Mesothelial cell of epicardium (in vitro differentiated cells): ENCODE results near the gene CSF2. TPM values are rescaled to one million over a fixed set of nuclear protein-coding genes. Genes with fewer than 3 reads are reported as not detected.
A peak's percentile ranks its signal among the peaks of the same experiment; 100 is the strongest.

Experiments used
- DNase-seq, 2 experiments: peaks; one replicate each; pipeline ENCODE4 v3.0.0; 2021; ENCODE audit warnings: low spot score in 2 of 2; ENCODE audit not compliant: unreplicated experiment in 2 of 2
- H3K27ac Mint-ChIP-seq: 2 replicates; pipeline ENCODE4 v1.8.0; 2021; ENCODE audit warnings: mixed read lengths
- H3K27me3 Mint-ChIP-seq: 2 replicates; pipeline ENCODE4 v1.8.0; 2021; ENCODE audit warnings: low read depth, mixed read lengths
- H3K36me3 Mint-ChIP-seq: 2 replicates; pipeline ENCODE4 v1.8.0; 2021; ENCODE audit warnings: mixed read lengths
- H3K4me1 Mint-ChIP-seq: 2 replicates; pipeline ENCODE4 v1.8.0; 2021; ENCODE audit warnings: mixed read lengths
- H3K4me3 Mint-ChIP-seq: 2 replicates; pipeline ENCODE4 v1.8.0; 2021; ENCODE audit warnings: mild to moderate bottlenecking, moderate library complexity, mixed read lengths
- H3K9me3 Mint-ChIP-seq: 2 replicates; pipeline ENCODE4 v1.8.0; 2021; ENCODE audit warnings: mixed read lengths
- CTCF ChIP-seq: fragments of 200-600 bp; sonication (generic); IDR thresholded peaks from one replicate; pipeline ENCODE4 v1.5.0; 2021; ENCODE audit warnings: antibody characterized with exemption; ENCODE audit not compliant: unreplicated experiment
- total RNA-seq: library from RNA; stranded (reverse); gene quantifications from 3 replicates; pipeline ENCODE4 v1.2.1, GENCODE V29; 2021

Gene CSF2
- total RNA-seq, 1 donor from 2014 or later = not detected

DNA sequence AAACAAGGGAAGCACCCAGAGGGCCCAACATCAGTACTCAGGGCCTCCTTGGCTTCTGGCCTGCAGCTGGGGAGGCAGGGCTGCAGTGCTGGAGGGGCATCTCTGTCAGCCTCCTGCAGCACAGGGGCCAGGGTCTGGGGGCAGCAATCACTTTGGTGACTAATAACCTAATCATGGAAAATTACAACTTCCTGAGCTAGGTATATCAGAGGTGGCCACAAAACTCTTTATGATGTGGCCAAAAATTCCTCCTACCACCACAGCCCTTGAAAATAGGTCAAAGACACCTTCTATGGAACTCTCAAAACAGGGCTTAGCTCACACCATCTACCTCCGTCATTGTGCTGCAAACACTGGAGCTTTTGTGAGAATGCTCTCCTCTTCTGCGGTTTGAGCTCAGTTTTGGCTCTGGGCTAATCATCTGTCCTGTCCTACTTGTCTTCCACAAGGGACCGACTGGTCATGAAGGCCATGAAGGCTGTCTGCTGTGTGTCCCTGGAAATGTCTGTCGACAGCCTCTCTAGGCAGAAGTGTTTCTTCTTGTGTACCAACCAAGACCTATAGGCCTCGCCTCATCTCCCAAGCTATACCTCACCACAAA, 28.6 kb downstream of the CSF2 start:
- Mint-ChIP-seq H3K36me3 (no peaks in the 10 kb centered on the region), H3K27ac (no peak overlapping the region)

DNA sequence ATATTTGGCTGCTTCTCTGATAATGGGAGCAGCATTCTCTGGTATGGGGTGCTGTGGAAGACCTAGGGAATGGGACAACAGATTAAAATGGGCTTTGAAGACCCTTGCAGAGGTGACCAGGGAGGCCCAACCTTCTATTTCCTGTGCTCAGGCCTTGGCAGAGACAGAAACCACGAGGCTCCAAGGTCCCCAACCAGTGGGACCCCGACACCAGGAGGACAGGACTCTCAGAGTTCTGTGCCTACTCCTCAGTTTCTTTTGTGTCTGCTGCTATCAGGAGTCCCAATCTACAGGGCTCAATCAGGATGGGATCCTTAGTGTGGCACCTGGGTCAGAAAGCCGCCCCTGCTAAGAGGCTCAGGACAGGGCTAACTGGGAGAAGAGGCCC, 29.3 kb downstream of the CSF2 start:
- Mint-ChIP-seq H3K27me3 (peaks cover 5% of the 10 kb centered on the region), H3K4me3 (no peak overlapping the region), H3K4me1 (peaks cover 5% of the 10 kb centered on the region), H3K36me3 (no peaks in the 10 kb centered on the region), H3K9me3 (no peaks in the 10 kb centered on the region), H3K27ac (no peak overlapping the region)
- no peak for TF ChIP-seq CTCF
- no peak for DNase-seq

More for the DNA sequence above, 28.6 kb downstream of the CSF2 start:
- no peak for DNase-seq
- Mint-ChIP-seq H3K4me3 (no peak overlapping the region), H3K27me3 (peaks cover 5% of the 10 kb centered on the region), H3K9me3 (no peaks in the 10 kb centered on the region), H3K4me1 (peaks cover 5% of the 10 kb centered on the region)
- no peak for TF ChIP-seq CTCF

GRCh38 chr5:132103332-132103951, 29.9 kb downstream of the CSF2 start:
- TF ChIP-seq CTCF = no peak
- peak overlapping the region; percentile 48 for H3K27ac Mint-ChIP-seq
- no peaks in the 10 kb centered on the region for H3K36me3 Mint-ChIP-seq
- H3K27me3 Mint-ChIP-seq = peaks cover 5% of the 10 kb centered on the region
- peaks cover 5% of the 10 kb centered on the region for H3K4me1 Mint-ChIP-seq
- no peaks in the 10 kb centered on the region for H3K9me3 Mint-ChIP-seq
- no peak for DNase-seq
- no peak overlapping the region for H3K4me3 Mint-ChIP-seq

GRCh38 chr5:132103969-132104391, 30.4 kb downstream of the CSF2 start:
- Mint-ChIP-seq H3K4me1 (peaks cover 5% of the 10 kb centered on the region), H3K27me3 (peaks cover 5% of the 10 kb centered on the region), H3K27ac (no peak overlapping the region), H3K4me3 (no peak overlapping the region), H3K9me3 (no peaks in the 10 kb centered on the region), H3K36me3 (no peaks in the 10 kb centered on the region)
- no peak for DNase-seq
- no peak for TF ChIP-seq CTCF

GRCh38 chr5:132104556-132104955, 31.0 kb downstream of the CSF2 start:
- no peak overlapping the region for H3K27ac Mint-ChIP-seq
- H3K36me3 Mint-ChIP-seq = no peaks in the 10 kb centered on the region
- no peak for TF ChIP-seq CTCF
- peaks cover 5% of the 10 kb centered on the region for H3K4me1 Mint-ChIP-seq
- no peaks in the 10 kb centered on the region for H3K9me3 Mint-ChIP-seq
- H3K4me3 Mint-ChIP-seq = no peak overlapping the region
- peaks cover 5% of the 10 kb centered on the region for H3K27me3 Mint-ChIP-seq
- DNase-seq = no peak
